Inflammatory macrophage treated with lipopolysaccharide for 4 hours (primary cell): ENCODE data around the gene IFT74.
"Not testable (repeated sequence)": the region's sequence is repeated elsewhere in the genome, so short reads cannot be mapped to it uniquely, and the experiment has no call there.

Source experiments
- DNase-seq: peaks from one replicate; pipeline ENCODE4 v3.0.0-alpha.2; 2020

IFT74 gene

GRCh38 chr9:27085456-27085855, 129.2 kb downstream of the IFT74 start:
- DNase-seq: no peak

DNA sequence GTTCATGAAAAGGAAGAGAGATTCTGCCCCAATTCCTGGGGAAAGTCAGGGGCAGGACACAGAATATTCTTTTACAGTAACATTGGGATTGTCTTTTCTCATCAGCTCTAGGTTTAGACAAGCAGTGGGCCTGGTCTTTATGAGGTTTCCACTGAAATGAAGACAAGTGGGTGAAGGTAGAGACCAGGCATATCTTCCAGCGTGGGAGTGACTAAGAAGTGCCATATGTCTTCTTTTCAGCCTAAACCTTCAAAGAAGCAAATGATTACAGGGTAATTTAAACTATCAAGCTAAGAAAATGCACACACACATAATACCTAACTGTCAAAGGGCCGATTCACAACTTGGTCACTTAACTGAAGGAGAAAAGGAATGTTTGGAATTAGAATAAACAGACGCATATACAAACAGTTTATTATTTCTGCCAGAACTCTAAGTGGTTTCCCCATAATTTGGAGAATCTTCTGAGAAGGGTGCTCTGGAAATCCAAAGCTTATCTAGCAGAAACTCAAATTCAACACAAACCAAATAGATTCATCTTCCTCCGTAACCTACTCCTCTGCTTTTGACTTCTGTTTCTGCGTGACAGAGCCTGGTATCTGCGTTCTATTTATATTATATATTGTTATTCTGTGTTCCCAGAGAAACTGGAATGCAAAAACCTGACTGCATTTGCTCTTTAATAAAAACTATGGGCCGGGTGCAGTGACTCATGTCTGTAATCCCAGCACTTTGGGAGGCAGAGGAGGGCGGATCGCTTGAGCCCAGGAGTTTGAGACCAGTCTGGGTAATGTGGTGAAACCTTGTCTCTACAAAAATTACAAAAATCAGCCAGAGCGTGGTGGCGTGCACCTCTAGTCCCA, 130.8 kb downstream of the IFT74 start:
- no peak for DNase-seq

DNA sequence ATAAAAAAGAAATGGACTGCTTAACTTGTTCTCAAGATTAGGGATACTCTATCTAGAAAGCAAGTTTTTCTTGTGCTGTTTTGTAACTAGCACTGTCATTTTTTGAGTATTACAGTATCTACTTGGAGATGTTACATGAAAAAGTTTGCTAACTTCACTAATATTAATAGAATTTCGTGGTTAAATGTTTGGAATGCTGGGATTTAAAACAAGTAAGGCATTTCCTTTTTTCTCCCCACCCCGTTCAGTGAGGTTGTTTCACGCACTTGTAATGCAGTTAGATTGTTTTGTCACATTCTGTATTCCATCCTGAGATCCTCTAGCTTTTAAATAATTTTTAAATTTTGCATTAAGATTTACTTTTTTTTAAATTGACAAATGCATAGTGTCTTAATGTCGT, 132.8 kb downstream of the IFT74 start:
- no peak for DNase-seq

DNA sequence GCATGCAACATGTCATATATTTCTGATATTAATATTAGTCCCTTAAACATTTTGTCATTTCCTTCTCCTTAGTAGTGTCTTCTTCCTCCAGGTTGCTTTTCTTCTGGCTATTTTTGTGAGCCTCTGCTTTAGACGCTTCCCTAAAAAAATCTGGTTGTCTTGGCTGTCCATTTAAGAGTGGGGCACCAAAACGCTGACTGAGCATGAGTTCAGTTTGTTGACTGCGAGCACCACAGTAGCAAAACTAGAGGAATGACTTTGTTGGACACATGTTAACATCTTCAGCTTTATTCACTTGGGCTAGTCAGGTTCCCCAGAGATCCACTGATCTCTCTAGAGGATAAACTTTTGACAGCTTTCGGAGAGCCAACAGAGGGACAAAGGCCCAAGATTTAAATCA, 133.5 kb downstream of the IFT74 start:
- DNase-seq: no peak

DNA sequence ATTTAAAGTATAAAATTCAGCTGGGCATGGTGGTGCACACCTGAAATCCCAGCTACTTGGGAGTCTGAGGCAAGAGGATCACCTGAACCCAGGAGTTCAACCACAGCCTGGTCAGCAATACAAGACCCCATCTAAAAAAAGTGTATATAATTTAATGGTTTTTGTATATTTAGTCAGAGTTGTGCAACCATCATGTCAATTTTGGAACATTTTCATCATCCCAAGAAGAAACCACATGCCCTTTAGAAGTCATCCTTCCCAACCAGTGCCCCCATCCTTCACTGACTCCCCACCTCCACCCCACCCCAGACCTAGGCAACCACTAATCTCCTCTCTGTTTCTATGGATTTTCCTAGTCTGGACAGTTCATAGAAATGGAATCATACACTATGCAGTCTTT, 134.0 kb downstream of the IFT74 start:
- no peak for DNase-seq

GRCh38 chr9:27090711-27091110, 134.5 kb downstream of the IFT74 start:
- DNase-seq: no peak

DNA sequence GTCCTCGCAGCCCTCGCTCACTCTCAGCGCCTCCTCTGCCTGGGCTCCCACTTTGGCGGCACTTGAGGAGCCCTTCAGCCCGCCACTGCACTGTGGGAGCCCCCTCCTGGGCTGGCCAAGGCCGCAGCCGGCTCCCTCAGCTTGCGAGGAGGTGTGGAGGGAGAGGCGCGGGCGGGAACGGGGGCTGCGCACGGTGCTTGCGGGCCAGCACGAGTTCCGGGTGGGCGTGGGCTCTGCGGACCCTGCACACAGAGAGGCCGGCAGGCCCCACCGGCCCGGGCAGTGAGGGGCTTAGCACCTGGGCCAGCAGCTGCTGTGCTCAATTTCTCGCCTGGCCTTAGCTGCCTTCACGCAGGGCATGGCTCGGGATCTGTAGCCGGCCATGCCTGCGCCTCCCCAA, 136.3 kb downstream of the IFT74 start:
- not testable (repeated sequence) for DNase-seq

DNA sequence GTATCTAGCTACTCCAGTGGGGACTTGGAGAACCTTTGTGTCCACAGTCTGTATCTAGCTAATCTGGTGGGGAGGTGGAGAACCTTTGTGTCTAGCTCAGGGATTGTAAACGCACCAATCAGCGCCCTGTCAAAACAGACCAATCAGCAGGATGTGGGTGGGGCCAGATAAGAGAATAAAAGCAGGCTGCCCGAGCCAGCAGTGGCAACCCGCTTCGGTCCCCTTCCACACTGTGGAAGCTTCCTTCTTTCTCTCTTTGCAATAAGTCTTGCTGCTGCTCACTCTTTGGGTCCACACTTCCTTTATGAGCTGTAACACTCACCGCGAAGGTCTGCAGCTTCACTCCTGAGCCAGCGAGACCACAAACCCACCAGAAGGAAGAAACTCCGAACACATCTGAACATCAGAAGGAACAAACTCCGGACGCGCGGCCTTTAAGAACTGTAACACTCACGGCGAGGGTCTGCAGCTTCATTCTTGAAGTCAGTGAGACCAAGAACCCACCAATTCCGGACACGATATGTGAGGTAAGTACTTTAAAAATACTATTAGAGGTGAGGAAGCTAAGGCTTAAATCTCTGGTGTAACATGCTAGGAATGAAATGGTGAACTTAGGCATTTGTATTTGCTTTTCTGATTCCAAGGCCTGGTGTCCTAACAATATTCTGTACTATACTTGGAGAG, 137.3 kb downstream of the IFT74 start:
- not testable (repeated sequence) for DNase-seq

- no peak for DNase-seq
Observed at GRCh38 chr9:27094640-27095298, 138.6 kb downstream of the IFT74 start.

DNA sequence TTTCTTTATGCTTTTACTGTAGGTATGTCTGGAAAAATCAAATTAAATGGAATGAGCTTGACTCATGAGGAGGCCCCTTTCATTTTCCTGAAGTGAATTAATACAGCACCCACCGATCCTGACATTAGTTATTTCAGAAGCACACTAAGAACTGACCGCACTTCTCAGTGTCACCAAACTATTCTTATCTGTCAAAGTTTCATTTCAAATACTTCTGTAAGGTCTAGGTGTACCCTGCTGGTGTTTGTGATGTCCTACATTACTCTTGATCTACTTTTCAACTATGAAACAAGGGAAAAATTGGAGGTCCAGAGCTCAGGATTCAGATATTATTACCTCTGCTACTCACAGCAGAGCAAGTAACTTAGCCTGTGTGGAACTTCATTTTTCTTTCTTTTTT, 151.0 kb downstream of the IFT74 start:
- DNase-seq: no peak

- no peak for DNase-seq
Observed at GRCh38 chr9:27108981-27109541, 152.8 kb downstream of the IFT74 start, which contains the start of gene TEK. TEK (plus strand) TSS chr9:27109225; CDS start chr9:27109591, 366 bp downstream.

GRCh38 chr9:27109621-27110020, 153.4 kb downstream of the IFT74 start:
- no peak for DNase-seq

GRCh38 chr9:27110181-27110580, 154.0 kb downstream of the IFT74 start:
- no peak for DNase-seq

DNA sequence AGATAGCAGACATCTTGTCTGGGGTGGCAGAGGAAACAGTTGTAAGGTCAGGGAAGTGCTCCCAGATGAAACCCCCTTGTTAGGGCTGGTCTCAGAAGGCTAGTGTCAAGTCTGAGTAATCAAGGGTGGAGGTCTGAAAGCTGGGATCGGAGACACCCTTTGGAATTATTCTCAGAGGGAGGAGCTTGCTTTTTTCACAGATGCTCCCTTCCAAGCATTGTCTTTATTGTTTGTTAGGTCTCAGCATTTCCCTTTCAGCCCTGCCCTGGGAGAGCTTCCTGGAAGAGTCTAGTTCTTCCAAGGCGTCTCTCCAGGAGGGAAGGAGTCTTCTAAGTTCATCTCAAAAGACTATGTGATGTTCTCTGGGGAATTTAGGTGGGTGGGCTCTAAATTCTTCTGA, 156.0 kb downstream of the IFT74 start:
- DNase-seq: no peak
